Activated gamma-delta T cell treated with Interleukin-2 at 50 U/mL for 16 hours (primary cell): ENCODE results near the gene RGL3.
"Not testable (repeated sequence)": the region's sequence is repeated elsewhere in the genome, so short reads cannot be mapped to it uniquely, and the experiment has no call there.

ENCODE experiments used
- DNase-seq: peaks from one replicate; pipeline ENCODE4 v3.0.0-alpha.2; 2020

Gene RGL3

GRCh38 chr19:11448410-11448809 is 29.3 kb upstream of the RGL3 start:
- DNase-seq, result no peak

GRCh38 chr19:11447347-11448262 is 28.5 kb upstream of the RGL3 start:
- DNase-seq, result no peak

GRCh38 chr19:11446652-11447301 is 27.7 kb upstream of the RGL3 start:
- peak; percentile 47 for DNase-seq

GRCh38 chr19:11446271-11446651 is 27.1 kb upstream of the RGL3 start:
- DNase-seq, result no peak

- DNase-seq, result no peak
These were observed 26.0 kb upstream of the RGL3 start for GRCh38 chr19:11445141-11445540.

GRCh38 chr19:11444059-11444458 is 24.9 kb upstream of the RGL3 start:
- no peak for DNase-seq

GRCh38 chr19:11437955-11438354 is 18.8 kb upstream of the RGL3 start:
- no peak for DNase-seq

GRCh38 chr19:11435833-11436313 is 16.8 kb upstream of the RGL3 start:
- no peak for DNase-seq

GRCh38 chr19:11435057-11435832 is 16.1 kb upstream of the RGL3 start, which contains the start of the genes ODAD3 and PRKCSH:
TSS of gene ODAD3 (minus strand) at chr19:11435121. CDS start at chr19:11435016, 105 bp downstream.
TSS of gene PRKCSH (plus strand) at chr19:11435635. CDS start at chr19:11436118, 483 bp downstream.
- DNase-seq, result peak; percentile 98

- DNase-seq, result peak; percentile 18
These were observed 15.6 kb upstream of the RGL3 start for GRCh38 chr19:11434703-11435056.

GRCh38 chr19:11433526-11433925 is 14.4 kb upstream of the RGL3 start:
- DNase-seq, result not testable (repeated sequence)

- DNase-seq, result no peak
These were observed 7.5 kb upstream of the RGL3 start for GRCh38 chr19:11426656-11427055.

- DNase-seq, result no peak
These were observed 6.8 kb upstream of the RGL3 start for GRCh38 chr19:11425719-11426457.

- DNase-seq, result no peak
These were observed 4.7 kb upstream of the RGL3 start for GRCh38 chr19:11423791-11424181.

- DNase-seq, result no peak
These were observed 4.2 kb upstream of the RGL3 start for GRCh38 chr19:11423164-11423790.

GRCh38 chr19:11422163-11423065 is 3.3 kb upstream of the RGL3 start:
- DNase-seq, result peak; percentile 51

- DNase-seq, result peak; percentile 32
These were observed 2.4 kb upstream of the RGL3 start for GRCh38 chr19:11421371-11422098.

GRCh38 chr19:11420429-11421370 is 1.6 kb upstream of the RGL3 start:
- no peak for DNase-seq

GRCh38 chr19:11418094-11418548 is 993 bp downstream of the RGL3 start:
- no peak for DNase-seq
